Measurements from ENCODE around the gene FGD5.

Gene FGD5

DNA sequence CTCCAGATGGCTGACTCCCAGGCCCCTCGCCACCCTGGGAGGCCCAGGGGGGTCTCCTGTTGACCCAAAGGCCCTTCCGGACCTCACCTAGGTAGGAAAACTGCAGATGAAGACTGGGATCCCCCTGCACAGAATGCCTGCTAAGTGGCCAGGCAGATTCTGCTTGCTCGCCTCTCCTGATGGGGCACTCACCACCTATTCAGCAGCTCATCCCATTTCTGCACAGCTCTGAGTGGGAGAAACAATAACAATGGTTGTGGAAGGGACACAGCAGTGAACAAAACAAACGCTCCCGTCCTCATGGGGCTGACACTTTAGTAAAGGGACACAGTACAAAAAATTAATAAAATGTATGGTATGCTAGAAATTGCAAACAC, 24.9 kb upstream of the FGD5 start:
- CTCF ChIA-PET = no interaction called here
- TF ChIP-seq, protein P1, sequence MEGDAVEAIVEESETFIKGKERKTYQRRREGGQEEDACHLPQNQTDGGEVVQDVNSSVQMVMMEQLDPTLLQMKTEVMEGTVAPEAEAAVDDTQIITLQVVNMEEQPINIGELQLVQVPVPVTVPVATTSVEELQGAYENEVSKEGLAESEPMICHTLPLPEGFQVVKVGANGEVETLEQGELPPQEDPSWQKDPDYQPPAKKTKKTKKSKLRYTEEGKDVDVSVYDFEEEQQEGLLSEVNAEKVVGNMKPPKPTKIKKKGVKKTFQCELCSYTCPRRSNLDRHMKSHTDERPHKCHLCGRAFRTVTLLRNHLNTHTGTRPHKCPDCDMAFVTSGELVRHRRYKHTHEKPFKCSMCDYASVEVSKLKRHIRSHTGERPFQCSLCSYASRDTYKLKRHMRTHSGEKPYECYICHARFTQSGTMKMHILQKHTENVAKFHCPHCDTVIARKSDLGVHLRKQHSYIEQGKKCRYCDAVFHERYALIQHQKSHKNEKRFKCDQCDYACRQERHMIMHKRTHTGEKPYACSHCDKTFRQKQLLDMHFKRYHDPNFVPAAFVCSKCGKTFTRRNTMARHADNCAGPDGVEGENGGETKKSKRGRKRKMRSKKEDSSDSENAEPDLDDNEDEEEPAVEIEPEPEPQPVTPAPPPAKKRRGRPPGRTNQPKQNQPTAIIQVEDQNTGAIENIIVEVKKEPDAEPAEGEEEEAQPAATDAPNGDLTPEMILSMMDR (conservative IDR thresholded peaks at IDR 0.05; ENCODE audit: low read depth) = no peak
- POLR2A ChIA-PET (ENCODE audit: low non-redundant PET) = no interaction called here
- H3K27ac ChIP-seq = no peak overlapping the region
- no peak for DNase-seq (ENCODE audit: low spot score)

DNA sequence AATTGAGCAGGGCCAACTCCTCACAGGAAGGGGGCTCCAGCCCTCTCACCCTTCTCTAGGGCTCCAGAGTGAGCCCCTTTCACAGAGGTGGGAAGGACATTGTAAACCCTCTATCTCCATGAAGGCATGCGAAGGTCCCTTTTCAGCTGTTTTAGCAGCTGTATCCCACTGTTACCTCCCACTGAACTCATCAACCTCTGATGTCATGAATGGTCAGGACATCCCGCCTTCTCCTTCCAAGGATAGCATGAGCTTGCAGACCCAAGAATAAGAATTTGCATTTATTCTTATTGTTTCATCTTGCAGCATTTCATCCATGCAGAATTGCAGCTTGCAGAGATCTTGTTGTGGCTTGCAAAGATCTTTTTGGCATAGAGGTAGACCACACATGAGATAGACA, 24.3 kb upstream of the FGD5 start:
- POLR2A ChIA-PET (ENCODE audit: low non-redundant PET) = no interaction called here
- CTCF ChIA-PET = no interaction called here

DNA sequence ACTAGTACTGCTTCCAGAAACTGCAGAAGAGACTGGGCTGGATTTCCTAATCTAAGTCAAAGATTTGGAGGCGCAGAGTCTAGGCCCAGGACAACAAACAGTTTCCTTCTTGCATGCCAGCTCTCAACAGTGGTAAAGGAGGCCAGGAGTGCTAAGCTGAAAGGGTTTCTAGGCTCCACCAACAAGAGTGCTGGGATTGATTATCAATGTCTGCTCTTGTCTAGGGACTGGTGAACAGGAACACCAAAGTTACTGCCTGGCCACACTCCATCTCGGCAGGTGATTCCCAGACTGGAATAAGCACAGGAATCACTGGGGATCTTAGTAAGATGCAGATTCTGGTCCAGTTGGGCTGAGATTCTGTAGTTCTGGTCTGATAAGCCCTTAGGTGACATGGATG, 22.8 kb upstream of the FGD5 start:
- POLR2A ChIA-PET (ENCODE audit: low non-redundant PET) = no interaction called here
- CTCF ChIA-PET = no interaction called here
- no peak for DNase-seq (ENCODE audit: low spot score)
- TF ChIP-seq, protein P1 (conservative IDR thresholded peaks at IDR 0.05; ENCODE audit: low read depth) = no peak
- no peak overlapping the region for H3K27ac ChIP-seq

More for the DNA sequence above, 24.3 kb upstream of the FGD5 start:
- DNase-seq (ENCODE audit: low spot score) = no peak
- TF ChIP-seq, protein P1 (conservative IDR thresholded peaks at IDR 0.05; ENCODE audit: low read depth) = no peak
- H3K27ac ChIP-seq = no peak overlapping the region

DNA sequence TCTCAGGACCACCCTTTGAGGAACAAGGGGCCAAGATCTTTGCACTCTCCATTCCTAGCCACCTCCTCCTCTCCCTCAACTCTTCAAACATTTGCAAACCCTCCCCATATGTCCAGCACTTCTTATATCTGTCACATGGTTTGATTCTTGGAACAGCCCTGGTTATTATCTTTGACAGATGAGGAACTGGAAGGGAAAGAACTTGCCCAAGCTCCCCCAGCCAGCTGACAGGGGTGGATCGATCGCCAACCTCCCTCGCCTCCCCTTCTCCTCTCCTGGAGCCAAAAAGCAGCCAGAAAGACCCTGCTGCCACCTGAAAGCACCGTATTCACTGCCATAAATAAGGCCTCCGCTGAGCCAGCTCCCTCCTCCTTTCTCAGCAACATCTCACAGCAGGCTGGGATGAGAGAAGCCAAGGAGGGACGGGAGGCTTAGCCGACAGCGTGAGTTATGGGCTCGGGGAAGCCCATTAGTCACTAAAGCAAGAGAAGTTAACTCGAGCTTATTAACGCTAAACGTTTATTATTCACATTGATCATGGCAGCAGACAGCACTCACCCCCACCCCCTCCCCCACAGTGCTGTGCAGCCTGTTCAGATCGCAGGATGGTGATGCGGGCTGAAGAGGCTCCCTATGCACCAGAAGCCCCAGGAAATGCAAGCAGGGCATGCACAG, 22.2 kb upstream of the FGD5 start:
- H3K27ac ChIP-seq = no peak overlapping the region
- ChIA-PET POLR2A (ENCODE audit: low non-redundant PET) (no interaction called here), CTCF (no interaction called here)
- no peak for DNase-seq (ENCODE audit: low spot score)
- TF ChIP-seq, protein P1 (conservative IDR thresholded peaks at IDR 0.05; ENCODE audit: low read depth) = no peak

DNA sequence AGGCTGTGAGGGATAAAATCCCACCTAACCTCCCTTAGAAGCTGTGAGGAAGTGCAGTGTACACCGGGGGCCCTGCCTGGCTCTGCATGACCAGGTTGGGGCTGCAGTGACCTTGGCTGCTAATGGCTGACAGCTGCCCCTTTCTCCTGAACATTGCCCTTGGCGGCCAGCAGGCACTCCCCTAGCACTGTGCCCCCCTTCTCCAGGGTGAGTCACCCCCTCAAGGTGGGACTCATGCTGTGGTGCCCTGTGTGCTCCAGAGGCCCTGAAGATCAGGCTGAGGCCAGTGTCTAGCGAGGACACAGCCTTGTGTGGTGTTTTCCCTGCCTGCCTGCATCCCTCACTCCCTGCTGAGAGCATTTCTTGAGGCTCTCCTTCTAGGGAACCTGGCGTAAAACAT, 21.0 kb upstream of the FGD5 start:
- CTCF ChIA-PET = interaction anchor here (0.5 kb wide), 1 partner anchor 84 kb away, joined by 3 read pairs; no protein-coding TSS in a partner anchor
- H3K27ac ChIP-seq = no peak overlapping the region
- DNase-seq (ENCODE audit: low spot score) = no peak
- POLR2A ChIA-PET (ENCODE audit: low non-redundant PET) = no interaction called here
- TF ChIP-seq, protein P1 (conservative IDR thresholded peaks at IDR 0.05; ENCODE audit: low read depth) = no peak

DNA sequence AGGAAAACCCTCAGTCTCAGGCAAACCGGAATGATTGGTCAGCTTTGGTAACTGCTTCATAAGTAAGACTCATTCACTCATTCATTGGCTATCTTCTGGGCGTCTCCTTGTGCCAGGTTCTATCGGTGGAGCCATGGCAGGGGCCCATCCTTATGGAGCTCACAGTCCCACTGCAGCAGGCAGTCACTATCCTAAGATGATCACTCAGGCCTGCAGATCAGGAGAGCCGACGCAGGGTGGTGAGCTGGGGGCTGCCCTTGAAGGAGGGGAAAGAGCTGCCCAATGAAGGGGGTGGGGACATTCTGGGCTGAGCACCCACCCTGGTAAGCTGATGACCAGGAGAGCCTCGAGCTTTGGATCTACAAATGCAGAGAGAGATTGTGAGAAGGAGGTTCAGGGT, 20.5 kb upstream of the FGD5 start:
- no peak for DNase-seq (ENCODE audit: low spot score)
- TF ChIP-seq, protein P1 (conservative IDR thresholded peaks at IDR 0.05; ENCODE audit: low read depth) = no peak
- CTCF ChIA-PET = interaction anchor here (0.5 kb wide), 1 partner anchor 84 kb away, joined by 3 read pairs; no protein-coding TSS in a partner anchor
- H3K27ac ChIP-seq = no peak overlapping the region
- POLR2A ChIA-PET (ENCODE audit: low non-redundant PET) = no interaction called here

Data from RWPE1 (cell line).